ENCODE data around the gene CHMP2A. TPM values are rescaled to one million over a fixed set of nuclear protein-coding genes. Genes with fewer than 3 reads are reported as not detected.
"Not testable (repeated sequence)": the region's sequence is repeated elsewhere in the genome, so short reads cannot be mapped to it uniquely, and the experiment has no call there.

Gene CHMP2A
- total RNA-seq, 4 donors from 2014 or later, result 30.9 to 77.8 (median 56.0) TPM

- no peak within 1 kb of the TSS for H3K4me3 ChIP-seq
- H3K27me3 ChIP-seq, result no peaks in the 10 kb centered on the region
- H3K36me3 ChIP-seq, result no peaks in the 10 kb centered on the region
- no peak for DNase-seq
- intact Hi-C loops (cut with DNase I; ENCODE audit: low total_unique reads), result no loop called here
- H3K9me3 ChIP-seq, result no peaks in the 10 kb centered on the region
- H3K4me1 ChIP-seq, result no peaks in the 10 kb centered on the region
- TF ChIP-seq CTCF (IDR thresholded peaks at IDR 0.05) (no peak), POLR2A (IDR thresholded peaks at IDR 0.05) (no peak)
- no peak within 1 kb of the TSS for H3K27ac ChIP-seq
Measured at GRCh38 chr19:58511353-58512208, 43.3 kb downstream of the CHMP2A start, which contains the start of gene SLC27A5. TSS of gene SLC27A5 (minus strand) at chr19:58511992. CDS start at chr19:58511955, 37 bp downstream.

- TF ChIP-seq CTCF (IDR thresholded peaks at IDR 0.05) (no peak), POLR2A (IDR thresholded peaks at IDR 0.05) (no peak)
- no peak overlapping the region for H3K4me3 ChIP-seq
- H3K36me3 ChIP-seq, result no peaks in the 10 kb centered on the region
- no peaks in the 10 kb centered on the region for H3K9me3 ChIP-seq
- H3K27me3 ChIP-seq, result no peaks in the 10 kb centered on the region
- H3K27ac ChIP-seq, result no peak overlapping the region
- no peaks in the 10 kb centered on the region for H3K4me1 ChIP-seq
- intact Hi-C loops (cut with DNase I; ENCODE audit: low total_unique reads), result no loop called here
- DNase-seq, result no peak
Measured at GRCh38 chr19:58510084-58510862, 44.6 kb downstream of the CHMP2A start.

DNA sequence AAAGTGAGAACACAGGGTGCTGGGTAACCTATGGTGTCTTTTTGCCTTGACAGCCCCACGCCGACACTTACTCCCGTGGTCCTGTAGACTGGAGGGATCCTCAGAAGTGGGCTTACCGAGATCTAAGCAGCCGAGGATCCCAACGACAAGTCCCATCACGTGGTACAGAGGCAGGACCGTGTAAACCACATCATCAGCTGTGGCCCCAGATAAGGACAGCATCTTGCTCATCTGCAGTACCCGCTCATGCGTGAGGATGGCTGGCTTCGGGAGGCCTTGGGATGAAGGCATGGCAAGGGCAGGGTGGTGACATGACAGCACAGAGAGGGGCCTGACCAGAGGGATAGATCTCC, 45.2 kb downstream of the CHMP2A start:
- DNase-seq, result no peak
- intact Hi-C loops (cut with DNase I; ENCODE audit: low total_unique reads), result no loop called here
- no peak overlapping the region for H3K4me3 ChIP-seq
- no peaks in the 10 kb centered on the region for H3K4me1 ChIP-seq
- no peak overlapping the region for H3K27ac ChIP-seq
- no peak for TF ChIP-seq CTCF (IDR thresholded peaks at IDR 0.05)
- H3K9me3 ChIP-seq, result no peaks in the 10 kb centered on the region
- H3K36me3 ChIP-seq, result no peaks in the 10 kb centered on the region
- no peaks in the 10 kb centered on the region for H3K27me3 ChIP-seq

DNA sequence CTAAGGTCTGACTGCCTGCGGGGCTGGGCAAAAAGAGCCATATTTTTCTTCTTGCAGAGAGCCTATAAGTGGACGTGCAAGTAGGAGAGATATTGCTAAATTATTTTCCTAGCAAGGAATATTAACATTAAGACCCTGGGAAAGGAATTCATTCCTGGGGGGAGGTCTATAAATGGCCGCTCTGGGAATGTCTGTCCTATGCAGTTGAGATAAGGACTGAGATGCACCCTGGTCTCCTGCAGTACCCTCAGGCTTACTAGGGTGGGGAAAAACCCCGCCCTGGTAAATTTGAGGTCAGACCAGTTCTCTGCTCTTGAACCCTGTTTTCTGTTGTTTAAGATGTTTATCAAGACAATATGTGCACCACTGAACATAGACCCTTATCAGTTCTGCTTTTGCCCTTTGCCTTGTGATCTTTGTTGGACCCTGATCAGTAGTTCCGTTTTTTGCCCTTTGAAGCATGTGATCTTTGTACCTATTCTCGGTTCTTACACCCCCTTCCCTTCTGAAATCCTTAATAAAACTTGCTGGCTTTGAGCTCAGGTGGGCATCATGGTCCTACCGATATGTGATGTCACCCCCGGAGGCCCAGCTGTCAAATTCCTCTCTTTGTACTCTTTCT, 47.2 kb downstream of the CHMP2A start:
- H3K4me3 ChIP-seq; DNase-seq; H3K4me1 ChIP-seq; H3K36me3 ChIP-seq; H3K27ac ChIP-seq; H3K9me3 ChIP-seq; intact Hi-C loops (cut with DNase I; ENCODE audit: low total_unique reads); H3K27me3 ChIP-seq: not testable (repeated sequence)

Small RNAs within 50 kb of the gene (microRNA-seq; reads per million reads assigned to microRNA genes)
- gene MIR6807 (ENCODE audit: borderline microRNAs expressed, borderline replicate concordance), result not detected

Small RNAs within 50 kb of the gene (small RNA-seq; reads per million reads assigned to genes)
- not detected for gene MIR6807
- not detected for gene RN7SL525P

Other genes with a start within 250 kb of the CHMP2A start
- gene ERVK3-1, start 249.7 kb downstream of the CHMP2A start, total RNA-seq, result 10 to 100 TPM; 27.1 to 62.1 (median 39.2) TPM
- gene ZSCAN22, start 228.1 kb downstream of the CHMP2A start, total RNA-seq, result 1 to 10 TPM; 3.9 to 5.1 (median 4.6) TPM
- 100 to 1,000 TPM in 1 of 4 donors, 10 to 100 TPM in 1, 1 to 10 TPM in 2; 2.8 to 108 (median 12.9) TPM for gene A1BG, start 201.6 kb downstream of the CHMP2A start, total RNA-seq
- 1 to 10 TPM in 3 of 4 donors, not detected in 1; 3.4 to 7.2 (median 6.8) TPM for gene ZNF497, start 192.4 kb downstream of the CHMP2A start, total RNA-seq
- 1 to 10 TPM in 3 of 4 donors, not detected in 1; 1.6 to 4.6 (median 2.8) TPM for gene ZNF837, start 174.1 kb downstream of the CHMP2A start, total RNA-seq
- gene RPS5, start 167.8 kb downstream of the CHMP2A start, total RNA-seq, result 1,000 to 10,000 TPM; 1,103 to 4,958 (median 2,770) TPM
- not detected for gene RNF225, start 159.4 kb downstream of the CHMP2A start, total RNA-seq
- gene ZNF584, start 146.5 kb downstream of the CHMP2A start, total RNA-seq, result 10 to 100 TPM in 2 of 4 donors, 1 to 10 TPM in 2; 1.5 to 26.6 (median 16.4) TPM
- 10 to 100 TPM in 1 of 4 donors, 1 to 10 TPM in 3; 4.4 to 19.8 (median 7.6) TPM for gene ZNF132, start 115.0 kb downstream of the CHMP2A start, total RNA-seq
- gene ZNF324B, start 103.5 kb downstream of the CHMP2A start, total RNA-seq, result 10 to 100 TPM in 1 of 4 donors, 1 to 10 TPM in 3; 1.2 to 17.5 (median 7.3) TPM
- 10 to 100 TPM in 3 of 4 donors, 1 to 10 TPM in 1; 2.9 to 75.1 (median 27.1) TPM for gene ZNF324, start 88.0 kb downstream of the CHMP2A start, total RNA-seq
- 10 to 100 TPM in 3 of 4 donors, 1 to 10 TPM in 1; 1.8 to 18.7 (median 11.4) TPM for gene ZNF446, start 78.8 kb downstream of the CHMP2A start, total RNA-seq
- 10 to 100 TPM in 1 of 4 donors, 1 to 10 TPM in 3; 1.8 to 10.2 (median 6.7) TPM for gene SLC27A5, start 43.1 kb downstream of the CHMP2A start, total RNA-seq
- 10 to 100 TPM in 1 of 4 donors, 1 to 10 TPM in 2, under 1 TPM in 1; 0.88 to 17.8 (median 3.8) TPM for gene ZBTB45, start 35.3 kb downstream of the CHMP2A start, total RNA-seq
- gene TRIM28, start 11.0 kb downstream of the CHMP2A start, total RNA-seq, result 100 to 1,000 TPM; 192 to 322 (median 280) TPM
- gene UBE2M, start 3.5 kb upstream of the CHMP2A start, total RNA-seq, result 10 to 100 TPM in 3 of 4 donors, 1 to 10 TPM in 1; 6.1 to 63.7 (median 24.9) TPM
- gene MZF1, start 18.2 kb upstream of the CHMP2A start, total RNA-seq, result 10 to 100 TPM; 26.5 to 41.5 (median 30.0) TPM

Data from uterus (tissue), 4 donors.